Cerebellar nuclear complex (tissue), 1 donor: ENCODE measurements around the gene PMIS2.

Experiments
- DNase-seq, 2 experiments: peaks; one replicate each; lab custom pipeline; 2025; lab: John Stamatoyannopoulos, UW

Gene PMIS2

GRCh38 chr19:35629332-35629633 is 43.3 kb downstream of the PMIS2 start:
- no peak for DNase-seq

GRCh38 chr19:35633727-35634440 is 47.9 kb downstream of the PMIS2 start:
- no peak for DNase-seq

GRCh38 chr19:35636651-35637050 is 50.7 kb downstream of the PMIS2 start:
- no peak for DNase-seq
